Activated naive CD4-positive, alpha-beta T cell treated with anti-CD3 and anti-CD28 coated beads, Interleukin-2, amount 50 U/mL, for 72 hours (primary cell): Measurements from ENCODE around the gene BEST2. TPM values are rescaled to one million over a fixed set of nuclear protein-coding genes. Genes with fewer than 3 reads are reported as not detected.

Experiments used
- ATAC-seq, 2 donors: fragments of 150-1000 bp; cut with Tn5 transposase; 2 replicates each; pipeline ENCODE4 v1.10.0; 2021; ENCODE audit warnings: mild to moderate bottlenecking in 2 of 2, moderate library complexity in 2 of 2
- DNase-seq, 2 donors: peaks; one replicate each; pipeline ENCODE4 v3.0.0; 2021 to 2022; ENCODE audit warnings: low spot score in 2 of 2
- H3K27ac Mint-ChIP-seq, 2 donors: one replicate each; pipeline ENCODE4 v1.8.0; 2022; ENCODE audit warnings: mild to moderate bottlenecking in 2 of 2, mixed read lengths in 2 of 2
- H3K36me3 Mint-ChIP-seq, 2 donors: one replicate each; pipeline ENCODE4 v1.8.0; 2022; ENCODE audit warnings: mixed read lengths in 2 of 2
- H3K9me3 Mint-ChIP-seq, 2 donors: one replicate each; pipeline ENCODE4 v1.8.0; 2022; ENCODE audit warnings: mixed read lengths in 2 of 2
- total RNA-seq, 2 donors: library from RNA; stranded (reverse); gene quantifications; one replicate each; pipeline ENCODE4 v1.2.3, GENCODE V29; 2022

BEST2 gene
- total RNA-seq, 2 donors from 2014 or later = not detected

- no peak for ATAC-seq
- Mint-ChIP-seq H3K36me3 (no peaks in the 10 kb centered on the region), H3K27ac (no peak overlapping the region), H3K9me3 (no peaks in the 10 kb centered on the region)
- DNase-seq = no peak
These were observed 3.0 kb downstream of the BEST2 start for GRCh38 chr19:12754465-12755196.

GRCh38 chr19:12756150-12756883 lies 4.7 kb downstream of the BEST2 start:
- ATAC-seq (no peak), DNase-seq (no peak)
- H3K9me3 Mint-ChIP-seq = no peaks in the 10 kb centered on the region
- no peaks in the 10 kb centered on the region for H3K36me3 Mint-ChIP-seq
- H3K27ac Mint-ChIP-seq = no peak overlapping the region

- Mint-ChIP-seq H3K36me3 (no peaks in the 10 kb centered on the region), H3K27ac (no peak overlapping the region), H3K9me3 (no peaks in the 10 kb centered on the region)
- peak; percentile 82 to 86 for DNase-seq
- ATAC-seq = peak; percentile 87 to 92
These were observed 6.1 kb downstream of the BEST2 start for GRCh38 chr19:12757544-12758274.

GRCh38 chr19:12759686-12760085 lies 8.1 kb downstream of the BEST2 start:
- H3K36me3 Mint-ChIP-seq = no peaks in the 10 kb centered on the region
- DNase-seq = no peak
- ATAC-seq = no peak
- no peaks in the 10 kb centered on the region for H3K9me3 Mint-ChIP-seq
- H3K27ac Mint-ChIP-seq = no peak overlapping the region

GRCh38 chr19:12763100-12763499 lies 11.5 kb downstream of the BEST2 start:
- no peaks in the 10 kb centered on the region for H3K9me3 Mint-ChIP-seq
- no peak overlapping the region for H3K27ac Mint-ChIP-seq
- H3K36me3 Mint-ChIP-seq = no peaks in the 10 kb centered on the region
- DNase-seq (no peak), ATAC-seq (no peak)

- DNase-seq (no peak), ATAC-seq (no peak)
- Mint-ChIP-seq H3K9me3 (no peaks in the 10 kb centered on the region), H3K36me3 (no peaks in the 10 kb centered on the region), H3K27ac (no peak overlapping the region)
These were observed 13.1 kb downstream of the BEST2 start for GRCh38 chr19:12764698-12765097.

GRCh38 chr19:12766051-12766521 lies 14.5 kb downstream of the BEST2 start:
- no peaks in the 10 kb centered on the region for H3K36me3 Mint-ChIP-seq
- peak; percentile 82 to 94 for DNase-seq
- no peaks in the 10 kb centered on the region for H3K9me3 Mint-ChIP-seq
- no peak overlapping the region for H3K27ac Mint-ChIP-seq
- ATAC-seq = peak; percentile 91 to 92

GRCh38 chr19:12767150-12767549 lies 15.6 kb downstream of the BEST2 start:
- no peak for ATAC-seq
- DNase-seq = no peak
- no peaks in the 10 kb centered on the region for H3K36me3 Mint-ChIP-seq
- H3K9me3 Mint-ChIP-seq = no peaks in the 10 kb centered on the region
- no peak overlapping the region for H3K27ac Mint-ChIP-seq

GRCh38 chr19:12767666-12768065 lies 16.1 kb downstream of the BEST2 start:
- H3K36me3 Mint-ChIP-seq = no peaks in the 10 kb centered on the region
- no peak overlapping the region for H3K27ac Mint-ChIP-seq
- DNase-seq (no peak), ATAC-seq (no peak)
- no peaks in the 10 kb centered on the region for H3K9me3 Mint-ChIP-seq

- no peak overlapping the region for H3K27ac Mint-ChIP-seq
- no peaks in the 10 kb centered on the region for H3K9me3 Mint-ChIP-seq
- DNase-seq (no peak), ATAC-seq (peak; percentile 55 to 65)
- no peaks in the 10 kb centered on the region for H3K36me3 Mint-ChIP-seq
These were observed 18.1 kb downstream of the BEST2 start for GRCh38 chr19:12769689-12770088.

GRCh38 chr19:12770922-12771321 lies 19.3 kb downstream of the BEST2 start:
- Mint-ChIP-seq H3K27ac (no peak overlapping the region), H3K36me3 (no peaks in the 10 kb centered on the region), H3K9me3 (no peaks in the 10 kb centered on the region)
- no peak for DNase-seq
- no peak for ATAC-seq

- H3K9me3 Mint-ChIP-seq = no peaks in the 10 kb centered on the region
- H3K27ac Mint-ChIP-seq = no peak overlapping the region
- ATAC-seq (no peak), DNase-seq (no peak)
- no peaks in the 10 kb centered on the region for H3K36me3 Mint-ChIP-seq
These were observed 20.7 kb downstream of the BEST2 start for GRCh38 chr19:12772323-12772722.

- H3K36me3 Mint-ChIP-seq = peaks cover 0 to 4% of the 10 kb centered on the region in 2 donors
- DNase-seq = no peak
- H3K27ac Mint-ChIP-seq = no peak overlapping the region
- no peaks in the 10 kb centered on the region for H3K9me3 Mint-ChIP-seq
- ATAC-seq = no peak
These were observed 22.0 kb downstream of the BEST2 start for GRCh38 chr19:12773571-12773970.

- ATAC-seq = no peak
- H3K27ac Mint-ChIP-seq = peak within 1 kb of the TSS; percentile 30 to 74
- no peak for DNase-seq
- H3K36me3 Mint-ChIP-seq = peaks cover 0 to 5% of the 10 kb centered on the region in 2 donors
- H3K9me3 Mint-ChIP-seq = no peaks in the 10 kb centered on the region
These were observed 23.3 kb downstream of the BEST2 start, which contains the start of gene HOOK2 for GRCh38 chr19:12774588-12775555. TSS of gene HOOK2 (minus strand) at chr19:12775552. CDS start at chr19:12775449, 103 bp downstream.

GRCh38 chr19:12777217-12778016 lies 25.8 kb downstream of the BEST2 start:
- H3K27ac Mint-ChIP-seq = peak overlapping the region; percentile 86 to 87
- ATAC-seq (peak; percentile 45 to 47), DNase-seq (peak; percentile 81 to 94)
- H3K9me3 Mint-ChIP-seq = no peaks in the 10 kb centered on the region
- peaks cover 0 to 5% of the 10 kb centered on the region in 2 donors for H3K36me3 Mint-ChIP-seq
